A172 (cell line): Measurements from ENCODE around the gene KCTD12. TPM values are rescaled to one million over a fixed set of nuclear protein-coding genes. Genes with fewer than 3 reads are reported as not detected.

Experiments
- DNase-seq: peaks from one replicate; pipeline ENCODE4 v3.0.0-alpha.2; 2015; ENCODE audit warnings: low spot score
- total RNA-seq: library from RNA; depleted of rRNA; stranded (reverse); fragments of >200 nt; shearing (Covaris generic); gene quantifications from 2 replicates; pipeline ENCODE4 v1.2.3, GENCODE V29; 2014

Gene KCTD12
- total RNA-seq, 1 experiment from 2014 or later, result 0.78 TPM

- no peak for DNase-seq
These were observed 915 bp upstream of the KCTD12 start for GRCh38 chr13:76887076-76887563.

DNA sequence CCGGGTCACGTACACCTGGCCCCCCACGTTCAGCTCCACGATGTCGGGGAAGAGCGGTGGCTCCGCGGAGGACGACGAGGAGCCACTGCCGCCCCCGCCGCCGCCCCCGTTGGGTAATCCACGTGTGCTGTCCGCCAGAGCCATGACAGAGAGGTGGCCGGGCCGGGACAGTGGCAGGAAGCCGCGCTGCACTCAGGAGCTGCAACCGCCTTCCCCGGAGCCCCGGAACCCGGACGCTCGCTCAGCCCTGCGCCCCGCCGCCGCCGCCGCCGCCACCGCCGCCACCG lies 257 bp downstream of the KCTD12 start:
- DNase-seq, result no peak

DNA sequence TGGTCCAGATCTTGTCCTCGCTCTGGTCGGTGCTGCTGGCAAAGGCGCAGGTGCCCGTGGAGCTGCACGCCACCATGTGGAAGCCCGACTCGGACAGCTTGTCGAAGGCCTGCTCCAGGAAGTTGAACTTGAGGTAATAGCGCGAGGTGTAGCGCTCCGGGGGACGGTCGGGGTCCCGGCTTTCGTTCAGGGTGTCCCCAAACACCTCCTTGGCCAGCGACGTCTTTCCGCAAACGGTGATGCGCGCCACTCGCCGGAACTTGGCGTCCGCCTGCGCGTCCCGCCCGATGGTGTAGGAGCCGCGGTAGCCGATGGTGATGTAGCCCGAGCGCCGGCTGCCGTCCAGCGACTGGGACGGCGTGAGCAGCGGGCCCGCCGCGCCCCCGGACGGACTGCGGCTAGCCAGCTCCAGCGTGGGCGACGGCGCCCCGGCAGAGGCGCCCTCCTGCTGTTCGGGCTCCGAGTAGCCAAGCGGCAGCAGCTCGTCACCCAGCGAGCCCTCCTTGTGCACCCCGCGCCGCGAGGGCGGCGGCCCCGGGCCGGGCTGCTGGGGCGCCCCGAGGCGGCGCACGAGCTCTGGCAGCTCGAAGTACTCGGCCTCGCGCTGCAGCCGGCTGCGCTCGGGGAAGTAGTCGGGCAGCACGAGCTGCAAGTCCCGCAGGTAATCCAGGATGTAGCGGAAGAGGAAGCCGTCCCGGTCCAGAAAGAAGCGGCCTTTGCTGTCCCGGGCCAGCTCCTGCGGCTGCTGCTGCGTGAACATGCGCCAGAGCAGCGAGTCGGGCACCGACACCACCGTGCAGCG lies 801 bp downstream of the KCTD12 start:
- DNase-seq, result no peak

GRCh38 chr13:76884907-76885202 lies 1.4 kb downstream of the KCTD12 start:
- DNase-seq, result no peak

- DNase-seq, result no peak
These were observed 1.9 kb downstream of the KCTD12 start for GRCh38 chr13:76884186-76884906.

DNA sequence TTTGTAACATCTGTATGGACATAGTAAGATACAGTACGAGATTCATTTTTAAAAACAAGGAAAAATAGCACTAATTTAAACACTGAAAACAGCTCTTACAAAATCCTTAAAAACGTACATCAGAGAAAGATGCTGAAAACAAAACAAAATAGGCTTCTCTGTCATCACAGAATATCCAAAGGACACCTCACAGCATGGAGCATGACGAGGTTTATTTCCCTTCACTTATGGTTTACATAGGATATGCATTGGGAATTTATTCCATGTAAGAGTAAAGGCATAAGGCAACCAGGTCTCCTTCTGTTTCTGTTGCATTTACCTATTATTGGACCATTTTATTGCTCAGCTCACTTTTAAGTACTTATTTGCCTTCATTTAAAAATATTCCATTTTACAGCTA lies 3.0 kb downstream of the KCTD12 start:
- no peak for DNase-seq

GRCh38 chr13:76882431-76882830 lies 3.8 kb downstream of the KCTD12 start:
- no peak for DNase-seq

- DNase-seq, result no peak
These were observed 6.3 kb downstream of the KCTD12 start for GRCh38 chr13:76879883-76880270.

GRCh38 chr13:76879203-76879882 lies 6.9 kb downstream of the KCTD12 start:
- peak; percentile 69 for DNase-seq

GRCh38 chr13:76878043-76878442 lies 8.2 kb downstream of the KCTD12 start:
- no peak for DNase-seq

DNA sequence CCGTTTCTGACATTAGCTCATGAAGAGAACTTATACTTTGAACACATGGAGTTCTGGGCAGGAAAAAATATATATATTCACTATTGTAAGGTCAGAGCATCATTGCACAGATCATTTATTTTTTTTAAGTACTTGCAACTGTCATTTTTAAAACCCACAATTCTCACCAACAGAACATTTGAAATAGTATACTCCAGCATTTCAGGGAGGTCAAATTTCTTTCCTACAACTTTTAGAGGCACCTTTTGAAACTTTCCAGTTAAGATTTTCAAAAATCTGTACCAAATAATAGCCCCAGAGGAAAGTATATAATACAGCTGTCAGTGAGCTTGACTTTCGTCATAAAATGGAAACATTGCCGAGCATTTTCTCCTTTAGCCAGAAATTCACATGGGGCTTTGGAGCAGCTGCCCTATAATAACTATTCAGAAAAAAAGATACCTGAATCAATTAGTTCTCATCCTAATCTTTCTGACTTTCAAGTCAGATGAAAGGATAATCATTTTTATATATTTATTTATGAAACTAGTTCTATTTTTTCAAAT lies 10.9 kb downstream of the KCTD12 start:
- DNase-seq, result no peak

- DNase-seq, result no peak
These were observed 11.7 kb downstream of the KCTD12 start for GRCh38 chr13:76874479-76874878.

DNA sequence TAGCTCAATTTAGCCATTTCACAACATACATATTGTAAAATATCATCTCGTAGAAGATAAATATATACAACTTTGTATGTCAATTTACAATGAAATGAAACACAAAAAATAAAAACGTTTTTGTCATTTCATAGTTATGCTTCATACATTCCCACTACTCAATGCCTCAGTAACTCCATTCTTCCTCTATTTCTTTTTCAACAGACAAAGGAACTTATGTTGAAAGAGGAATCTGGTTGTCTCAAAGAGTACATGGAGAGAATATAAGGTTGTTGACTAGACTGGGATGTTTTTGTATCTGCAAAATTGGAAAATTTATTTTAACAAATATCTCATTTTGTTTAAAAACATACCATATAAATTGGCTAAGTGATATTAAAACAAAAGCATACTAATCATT lies 12.8 kb downstream of the KCTD12 start:
- DNase-seq, result no peak

DNA sequence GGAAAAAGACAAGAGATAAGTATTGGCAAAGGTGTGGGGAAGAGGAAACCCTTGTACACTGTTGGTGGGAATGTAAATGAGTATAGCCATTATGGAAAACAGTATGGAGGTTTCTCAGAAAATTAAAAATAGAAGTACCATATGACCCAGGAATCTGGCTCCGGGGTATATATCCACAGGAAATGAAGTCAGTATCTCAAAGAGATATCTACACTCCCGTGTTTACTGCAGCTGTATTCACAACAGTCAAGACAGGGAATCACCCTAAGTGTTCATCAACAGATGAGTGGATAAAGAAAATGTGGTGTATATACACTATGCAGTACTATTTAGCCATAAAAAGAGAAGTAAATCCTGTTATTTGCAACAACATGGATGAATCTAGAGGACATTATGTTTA lies 13.5 kb downstream of the KCTD12 start:
- DNase-seq, result no peak

DNA sequence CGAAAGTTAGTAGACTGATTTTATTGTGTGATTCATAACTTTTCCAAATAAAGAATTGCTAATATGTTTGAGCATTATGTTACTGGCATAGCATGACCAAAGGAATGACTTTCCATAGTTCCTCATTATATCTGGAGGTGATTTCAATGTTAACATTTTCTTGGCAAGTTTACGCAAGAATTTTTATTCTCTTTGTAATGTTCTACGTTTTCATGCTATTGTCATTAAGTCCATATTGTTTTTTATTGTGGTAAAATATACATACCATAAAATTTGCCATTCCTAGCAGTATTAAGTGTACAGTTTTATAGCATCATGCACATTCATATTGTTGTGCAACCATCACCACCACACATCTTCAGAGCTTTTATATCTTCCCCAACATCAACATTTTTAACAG lies 14.8 kb downstream of the KCTD12 start:
- DNase-seq, result no peak

GRCh38 chr13:76868371-76868770 lies 17.8 kb downstream of the KCTD12 start:
- DNase-seq, result no peak

DNA sequence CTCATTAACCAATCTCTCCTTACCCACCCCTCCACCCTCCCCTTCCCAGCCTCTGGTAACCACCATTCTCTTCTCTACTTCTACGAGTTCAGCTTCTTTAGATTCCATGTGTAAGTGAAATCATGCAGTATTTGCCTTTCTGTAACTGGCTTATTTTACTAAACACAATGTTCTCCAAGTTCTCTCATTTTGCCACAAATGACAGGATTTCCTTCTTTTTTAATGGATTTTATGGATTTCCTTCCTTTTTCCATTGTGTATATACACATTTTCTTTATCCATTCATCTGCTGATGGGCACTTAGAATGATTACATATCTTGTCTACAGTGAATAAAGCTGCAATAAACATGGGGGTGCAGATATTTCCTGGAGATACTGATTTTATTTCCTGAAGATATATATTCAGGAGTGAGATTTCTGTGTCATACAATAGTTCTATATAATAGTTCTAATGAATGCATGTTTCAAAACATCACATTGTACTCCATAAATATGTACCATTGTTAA lies 20.2 kb downstream of the KCTD12 start:
- DNase-seq, result no peak

GRCh38 chr13:76865109-76865508 lies 21.1 kb downstream of the KCTD12 start:
- no peak for DNase-seq

DNA sequence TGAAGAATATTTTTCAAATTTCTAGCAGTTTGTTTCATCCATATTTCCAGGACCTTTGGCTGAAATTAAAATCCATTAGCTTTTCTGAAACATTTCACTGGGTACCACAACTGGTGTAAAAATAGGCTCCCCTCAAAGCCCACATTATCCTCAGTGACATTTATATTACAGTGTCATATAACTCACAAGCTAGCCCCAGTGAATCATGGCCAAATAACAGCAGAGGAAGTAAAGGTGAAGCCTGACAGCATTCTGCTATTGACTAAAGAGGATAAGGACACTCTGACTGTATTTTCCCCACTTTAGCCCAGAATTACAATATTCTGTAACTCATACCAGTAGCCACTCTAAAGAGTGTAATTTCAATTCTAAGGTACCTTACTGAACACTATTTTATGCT lies 21.9 kb downstream of the KCTD12 start:
- no peak for DNase-seq

GRCh38 chr13:76863022-76863421 lies 23.2 kb downstream of the KCTD12 start:
- no peak for DNase-seq

DNA sequence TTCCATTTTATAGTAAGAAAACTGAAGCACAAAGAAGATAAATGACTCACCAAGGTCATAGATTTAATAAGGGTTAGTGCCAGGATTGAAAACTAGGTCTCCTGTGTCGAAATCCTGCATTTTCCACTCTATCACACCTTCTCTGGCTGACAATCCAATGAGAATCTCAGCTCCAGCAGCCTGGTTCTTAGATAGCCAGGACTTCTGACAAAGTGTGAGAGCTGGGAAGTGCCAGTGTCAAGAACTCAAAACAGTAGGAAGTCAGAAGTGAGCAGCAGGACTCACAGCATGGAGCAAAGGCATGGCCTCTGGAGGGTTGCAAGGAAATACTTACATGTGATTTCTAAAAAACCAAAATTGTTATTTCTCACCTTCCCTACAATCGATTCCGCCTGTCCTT lies 24.3 kb downstream of the KCTD12 start:
- no peak for DNase-seq

- DNase-seq, result no peak
These were observed 25.5 kb downstream of the KCTD12 start for GRCh38 chr13:76860706-76861105.

- DNase-seq, result peak; percentile 30
These were observed 31.3 kb downstream of the KCTD12 start for GRCh38 chr13:76854894-76855293.
